ENCODE measurements around the gene ESR2.
"Not testable (repeated sequence)": the region's sequence is repeated elsewhere in the genome, so short reads cannot be mapped to it uniquely, and the experiment has no call there.

ESR2 gene

GRCh38 chr14:64293976-64294671, at the start of gene ESR2:
ESR2 (minus strand) TSS chr14:64294371; CDS start chr14:64282985, 11,386 bp downstream.
- peak in 1 of 2 experiments; percentile 9 for DNase-seq

- DNase-seq = no peak
Observed at GRCh38 chr14:64340560-64341196, 46.5 kb upstream of the ESR2 start.

- DNase-seq = peak; percentile 79 to 81
Observed at GRCh38 chr14:64338616-64339316, 44.6 kb upstream of the ESR2 start.

GRCh38 chr14:64337888-64338615, 43.9 kb upstream of the ESR2 start:
- DNase-seq = peak in 1 of 2 experiments; percentile 3

- no peak for DNase-seq
Observed at GRCh38 chr14:64329149-64329548, 35.0 kb upstream of the ESR2 start.

- no peak for DNase-seq
Observed at GRCh38 chr14:64326502-64326901, 32.3 kb upstream of the ESR2 start.

GRCh38 chr14:64324895-64325294, 30.7 kb upstream of the ESR2 start:
- no peak for DNase-seq

GRCh38 chr14:64324461-64324860, 30.3 kb upstream of the ESR2 start:
- no peak for DNase-seq

- not testable (repeated sequence) for DNase-seq
Observed at GRCh38 chr14:64320362-64320761, 26.2 kb upstream of the ESR2 start.

- not testable (repeated sequence) for DNase-seq
Observed at GRCh38 chr14:64318695-64319094, 24.5 kb upstream of the ESR2 start.

GRCh38 chr14:64303471-64303917, 9.3 kb upstream of the ESR2 start:
- no peak for DNase-seq

GRCh38 chr14:64298773-64299172, 4.6 kb upstream of the ESR2 start:
- DNase-seq = no peak

- DNase-seq = no peak
Observed at GRCh38 chr14:64296561-64296960, 2.4 kb upstream of the ESR2 start.

- DNase-seq = peak; percentile 80 to 81
Observed at GRCh38 chr14:64294672-64295413, 672 bp upstream of the ESR2 start.

- DNase-seq = no peak
Observed at GRCh38 chr14:64292197-64292596, 2.0 kb downstream of the ESR2 start.

GRCh38 chr14:64289571-64289970, 4.6 kb downstream of the ESR2 start:
- DNase-seq = no peak

GRCh38 chr14:64281805-64282204, 12.4 kb downstream of the ESR2 start:
- DNase-seq = no peak

- no peak for DNase-seq
Observed at GRCh38 chr14:64279704-64280668, 14.2 kb downstream of the ESR2 start.

GRCh38 chr14:64278458-64278857, 15.7 kb downstream of the ESR2 start:
- no peak for DNase-seq

- DNase-seq = no peak
Observed at GRCh38 chr14:64272019-64272418, 22.2 kb downstream of the ESR2 start.

GRCh38 chr14:64266239-64266638, 27.9 kb downstream of the ESR2 start:
- DNase-seq = no peak
